ENCODE results near the gene CHST5. TPM values are rescaled to one million over a fixed set of nuclear protein-coding genes. Genes with fewer than 3 reads are reported as not detected.

Gene CHST5
- total and polyA plus RNA-seq, 9 of the 15 experiments (the other 6 are each of a cell fraction or from before 2014, with no cell fraction given): 0.06 to 0.21 (median 0.14) TPM; not detected in 5

DNA sequence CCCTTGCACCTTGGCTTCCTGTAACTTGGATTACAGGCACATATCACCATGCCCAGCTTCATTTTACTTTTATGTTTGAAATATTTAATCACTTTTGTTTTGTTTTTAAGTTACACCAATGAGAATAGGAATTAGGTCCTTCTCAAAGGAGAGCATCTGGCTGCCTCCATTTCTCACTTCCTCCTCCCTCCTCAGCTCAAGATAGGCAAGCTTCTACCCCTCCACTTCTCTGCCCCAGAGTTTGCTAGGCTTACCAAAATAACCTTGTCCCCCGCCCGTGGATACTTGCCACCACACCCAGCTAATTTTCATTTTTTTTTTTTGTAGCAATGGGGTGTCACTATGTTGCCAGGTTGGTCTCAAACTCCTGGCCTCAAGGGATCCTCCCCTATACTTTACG is 48.2 kb upstream of the CHST5 start:
- WGBS (ENCODE audit: insufficient coverage, low coverage, missing lambda C conversion rate): 42% methylated on average over 3 of the region's 3 CpGs
- Histone ChIP-seq H3K4me3 (no peak overlapping the region), H3K27me3 (ENCODE audit: control insufficient read depth in 2 of 2, insufficient read depth in 2 of 2, low read length in 2 of 2) (no peaks in the 10 kb centered on the region), H3K79me2 (ENCODE audit: control insufficient read depth, insufficient read depth, low read length) (no peaks in the 10 kb centered on the region), H2AFZ (ENCODE audit: low read depth, low read length) (no peak overlapping the region), H3K36me3 (ENCODE audit: control insufficient read depth, insufficient read depth, low read length) (peaks cover 4% of the 10 kb centered on the region; the same call in 1 of the 3 replicates), H3K9me3 (replicated peaks; ENCODE audit: control insufficient read depth, insufficient read depth, low read depth, low read length) (no peaks in the 10 kb centered on the region), H3K4me2 (ENCODE audit: insufficient read depth, low read length) (no peak overlapping the region), H3K27ac (ENCODE audit: extremely low read depth, low read depth, low read length) (no peak overlapping the region), H3K4me1 (replicated peaks in 1 of 2; ENCODE audit: control insufficient read depth in 2 of 2, insufficient read depth in 2 of 2, low read length in 2 of 2) (no peaks in the 10 kb centered on the region; a peak in 1 of 5 replicates), H3K9ac (ENCODE audit: insufficient read depth in 1 of 2, low read depth in 2 of 2, low read length in 2 of 2) (no peak overlapping the region), H3K9me1 (ENCODE audit: control insufficient read depth, insufficient read depth, low read length) (no peaks in the 10 kb centered on the region), H4K20me1 (replicated peaks; ENCODE audit: control insufficient read depth, insufficient read depth, low read length) (0 out of 2 replicates have a peak, but pooled peaks cover 2% of the 10 kb centered on the region)
- no peak for ATAC-seq
- BruUV-seq (replicated peaks): no TSS peak
- in situ Hi-C loops (cut with MboI) (no loop called here), intact Hi-C loops (cut with micrococcal nuclease) (no loop called here)
- POLR2A ChIA-PET: interaction anchor here (0.6 to 1.0 kb wide), 2 partner anchors 11 to 140 kb away, joined by 3 to 4 read pairs; no protein-coding TSS in a partner anchor
- no peak for FAIRE-seq
- TF ChIP-seq ZNF384 (IDR thresholded peaks at IDR 0.05; ENCODE audit: low read depth, low read length) (no peak), MEIS2 (IDR thresholded peaks at IDR 0.05; ENCODE audit: partially characterized antibody) (no peak), ZNF785 (CRISPR knock-in tag; IDR thresholded peaks at IDR 0.05) (no peak), BRD4 (IDR thresholded peaks at IDR 0.05) (no peak), CBFA2T3 (IDR thresholded peaks at IDR 0.05) (no peak), ARID1B (IDR thresholded peaks at IDR 0.05) (no peak), NFXL1 (CRISPR knock-in tag; IDR thresholded peaks at IDR 0.05) (no peak), SP1 (CRISPR knock-in tag; IDR thresholded peaks at IDR 0.05) (no peak)
- TF ChIP-seq, protein P1, sequence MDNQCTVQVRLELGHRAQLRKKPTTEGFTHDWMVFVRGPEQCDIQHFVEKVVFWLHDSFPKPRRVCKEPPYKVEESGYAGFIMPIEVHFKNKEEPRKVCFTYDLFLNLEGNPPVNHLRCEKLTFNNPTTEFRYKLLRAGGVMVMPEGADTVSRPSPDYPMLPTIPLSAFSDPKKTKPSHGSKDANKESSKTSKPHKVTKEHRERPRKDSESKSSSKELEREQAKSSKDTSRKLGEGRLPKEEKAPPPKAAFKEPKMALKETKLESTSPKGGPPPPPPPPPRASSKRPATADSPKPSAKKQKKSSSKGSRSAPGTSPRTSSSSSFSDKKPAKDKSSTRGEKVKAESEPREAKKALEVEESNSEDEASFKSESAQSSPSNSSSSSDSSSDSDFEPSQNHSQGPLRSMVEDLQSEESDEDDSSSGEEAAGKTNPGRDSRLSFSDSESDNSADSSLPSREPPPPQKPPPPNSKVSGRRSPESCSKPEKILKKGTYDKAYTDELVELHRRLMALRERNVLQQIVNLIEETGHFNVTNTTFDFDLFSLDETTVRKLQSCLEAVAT (IDR thresholded peaks at IDR 0.05): no peak
- TF ChIP-seq, protein P2, sequence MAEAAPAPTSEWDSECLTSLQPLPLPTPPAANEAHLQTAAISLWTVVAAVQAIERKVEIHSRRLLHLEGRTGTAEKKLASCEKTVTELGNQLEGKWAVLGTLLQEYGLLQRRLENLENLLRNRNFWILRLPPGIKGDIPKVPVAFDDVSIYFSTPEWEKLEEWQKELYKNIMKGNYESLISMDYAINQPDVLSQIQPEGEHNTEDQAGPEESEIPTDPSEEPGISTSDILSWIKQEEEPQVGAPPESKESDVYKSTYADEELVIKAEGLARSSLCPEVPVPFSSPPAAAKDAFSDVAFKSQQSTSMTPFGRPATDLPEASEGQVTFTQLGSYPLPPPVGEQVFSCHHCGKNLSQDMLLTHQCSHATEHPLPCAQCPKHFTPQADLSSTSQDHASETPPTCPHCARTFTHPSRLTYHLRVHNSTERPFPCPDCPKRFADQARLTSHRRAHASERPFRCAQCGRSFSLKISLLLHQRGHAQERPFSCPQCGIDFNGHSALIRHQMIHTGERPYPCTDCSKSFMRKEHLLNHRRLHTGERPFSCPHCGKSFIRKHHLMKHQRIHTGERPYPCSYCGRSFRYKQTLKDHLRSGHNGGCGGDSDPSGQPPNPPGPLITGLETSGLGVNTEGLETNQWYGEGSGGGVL (CRISPR knock-in tag; IDR thresholded peaks at IDR 0.05): no peak
- no peak for DNase-seq (ENCODE audit: extremely low read depth in 1 of 4, low spot score in 3 of 4)
- CTCF ChIA-PET (ENCODE audit: low intra/inter-chr PET ratio): no interaction called here

Measured in K562 (cell line).